GM19193 (cell line): ENCODE data around the gene PRKD2.

Source experiments
- POLR2A ChIP-seq: IDR thresholded peaks from 4 replicates; pipeline ENCODE4 v1.6.1; 2011; ENCODE audit not compliant: insufficient read depth, insufficient read length; ENCODE audit errors: extremely low read depth

The PRKD2 gene

DNA sequence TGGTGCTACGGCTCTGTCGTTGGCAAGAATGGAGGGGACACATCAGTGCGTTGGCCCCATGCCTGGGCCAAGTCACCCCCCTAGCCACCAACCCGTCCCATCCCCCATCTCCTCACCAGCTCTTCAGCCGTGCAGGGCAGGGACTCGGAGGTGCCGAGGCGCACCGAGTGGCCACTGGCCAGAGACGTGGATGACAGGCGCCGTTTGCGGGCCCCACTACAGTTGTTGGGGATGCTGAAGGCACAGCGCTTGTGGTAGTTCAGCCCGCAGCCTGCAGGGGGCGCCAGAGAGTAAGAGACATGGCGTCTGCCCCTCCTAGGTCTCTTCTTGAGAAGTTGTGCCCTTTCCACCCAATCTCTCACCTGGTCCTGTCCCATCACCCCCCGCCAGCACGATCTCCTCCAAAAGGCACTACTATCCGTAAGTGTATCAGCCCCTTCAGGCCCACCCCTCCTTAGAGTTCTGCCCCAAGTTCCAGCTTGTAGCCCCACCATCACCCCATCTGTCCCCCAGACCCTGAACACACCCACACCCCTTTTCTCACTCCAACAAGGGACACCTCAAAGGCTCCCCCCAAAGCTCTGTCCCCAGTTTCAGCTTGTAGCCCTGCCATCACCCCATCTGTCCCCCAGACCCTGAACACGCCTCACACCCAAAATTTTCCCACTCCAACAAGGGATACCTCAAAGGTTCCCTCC, 12.4 kb downstream of the PRKD2 start:
- TF ChIP-seq POLR2A: peak; percentile 34

GRCh38 chr19:46700704-46701103, 16.2 kb downstream of the PRKD2 start:
- no peak for TF ChIP-seq POLR2A

DNA sequence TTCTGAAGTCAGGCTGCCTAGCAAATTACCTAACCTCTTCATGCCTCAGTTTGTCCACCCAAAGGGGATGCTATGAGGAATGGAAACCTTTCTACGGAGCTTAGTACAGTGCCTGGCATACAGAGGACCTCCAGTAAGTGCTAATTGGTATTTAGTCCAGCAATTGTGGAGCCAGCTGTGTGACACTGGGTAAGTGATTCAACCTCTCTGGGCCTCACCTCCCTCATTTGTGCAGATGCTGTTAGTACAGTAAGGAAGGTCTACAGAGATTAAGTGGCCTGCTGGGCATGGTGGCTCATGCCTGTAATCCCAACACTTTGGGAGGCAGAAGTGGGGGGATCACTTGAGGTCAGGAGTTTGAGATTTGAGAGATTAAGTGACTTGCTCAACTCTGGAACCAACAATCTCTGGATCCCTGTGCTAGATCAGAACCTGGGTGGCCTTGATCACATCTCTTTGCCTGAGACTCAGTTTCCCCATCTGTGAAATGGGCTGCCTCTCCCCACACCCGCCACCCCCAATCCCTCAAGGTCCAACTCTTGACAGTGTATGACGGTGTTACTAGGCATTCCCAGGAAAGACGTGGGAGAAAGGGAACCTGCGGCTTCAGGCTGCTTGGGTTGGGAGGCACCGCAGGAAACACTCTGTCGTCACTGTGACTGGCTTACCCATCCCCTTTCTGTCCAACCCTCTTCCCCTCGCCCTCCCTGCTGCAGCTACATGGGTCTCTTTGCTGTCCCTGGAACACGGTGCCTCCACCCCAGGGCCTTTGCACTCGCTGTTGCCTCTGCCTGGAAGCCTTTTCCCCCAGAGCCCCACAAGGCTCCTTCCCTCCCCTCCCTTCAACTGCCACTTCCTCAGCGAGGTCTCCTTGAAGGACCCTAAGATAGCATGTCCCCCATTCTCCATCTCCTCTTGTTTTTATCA, 18.3 kb downstream of the PRKD2 start:
- no peak for TF ChIP-seq POLR2A

GRCh38 chr19:46697204-46697960, 19.5 kb downstream of the PRKD2 start:
- TF ChIP-seq POLR2A: no peak

DNA sequence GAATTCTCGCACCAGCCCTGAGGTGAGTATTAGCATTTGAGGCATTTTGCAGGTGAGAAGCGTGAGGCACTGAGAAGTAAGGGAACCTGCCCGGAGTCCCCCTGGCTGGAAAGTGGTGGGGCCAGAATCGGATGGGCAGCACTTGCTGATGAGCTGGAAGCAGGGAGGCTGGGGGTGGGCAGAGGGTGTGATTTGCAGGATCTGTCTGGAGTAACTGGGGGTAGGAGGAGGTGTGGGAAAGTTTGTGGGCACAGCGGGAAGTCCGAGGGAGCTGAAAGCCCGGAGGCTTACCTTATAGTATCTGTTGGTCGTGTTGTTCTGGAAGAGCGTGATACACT, 20.1 kb downstream of the PRKD2 start:
- no peak for TF ChIP-seq POLR2A

- no peak for TF ChIP-seq POLR2A
Measured at GRCh38 chr19:46696052-46696451, 20.9 kb downstream of the PRKD2 start.

- no peak for TF ChIP-seq POLR2A
Measured at GRCh38 chr19:46693760-46694159, 23.2 kb downstream of the PRKD2 start.

GRCh38 chr19:46692918-46693722, 23.8 kb downstream of the PRKD2 start:
- TF ChIP-seq POLR2A: no peak

GRCh38 chr19:46691948-46692347, 25.0 kb downstream of the PRKD2 start:
- TF ChIP-seq POLR2A: no peak

- no peak for TF ChIP-seq POLR2A
Measured at GRCh38 chr19:46691104-46691503, 25.8 kb downstream of the PRKD2 start.

GRCh38 chr19:46689358-46689757, 27.6 kb downstream of the PRKD2 start:
- TF ChIP-seq POLR2A: no peak

GRCh38 chr19:46687438-46688145, 29.3 kb downstream of the PRKD2 start:
- no peak for TF ChIP-seq POLR2A

GRCh38 chr19:46685189-46685588, 31.7 kb downstream of the PRKD2 start:
- no peak for TF ChIP-seq POLR2A
